ENCODE results near the gene CCNK. TPM values are rescaled to one million over a fixed set of nuclear protein-coding genes. Genes with fewer than 3 reads are reported as not detected.

CCNK gene
- polyA plus RNA-seq, 2 of the 4 experiments (the other 2 are of a cell fraction), result 22.7 to 46.6 TPM

DNA sequence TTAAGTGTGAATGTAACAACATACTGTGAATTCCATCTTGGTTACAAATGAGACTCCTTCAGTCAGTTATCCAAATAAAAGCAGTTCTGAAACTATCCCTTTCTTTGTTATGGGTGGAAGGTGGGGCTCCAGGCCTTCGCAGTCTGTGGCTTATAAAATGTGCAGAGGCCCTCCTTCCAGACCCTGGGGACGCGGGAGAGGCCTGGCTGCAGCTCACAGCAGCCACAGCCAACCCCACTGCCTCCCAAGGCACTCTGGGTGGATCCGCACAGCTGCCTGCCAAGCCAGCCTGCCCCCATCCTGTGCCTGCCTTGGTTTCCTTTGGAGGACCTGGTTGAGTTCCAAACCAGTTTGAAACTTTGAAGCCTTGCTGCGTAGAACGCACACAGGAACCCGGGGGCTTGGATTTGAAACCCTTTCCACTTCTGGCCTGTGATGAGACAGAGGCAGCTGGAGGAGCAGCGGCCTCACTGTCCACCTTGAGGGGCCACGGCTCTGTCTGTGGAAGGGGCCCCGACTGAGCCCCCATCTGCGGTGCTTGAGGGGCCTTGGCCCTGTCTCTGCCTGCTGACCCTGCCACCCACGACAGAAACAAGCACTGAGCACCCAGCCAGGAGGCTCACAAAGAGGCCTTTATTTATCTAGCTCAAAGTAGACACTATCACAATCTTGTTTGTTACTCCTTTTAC lies 30.4 kb downstream of the CCNK start:
- no peaks in the 10 kb centered on the region for H3K9me3 ChIP-seq
- no peak for ATAC-seq
- no peaks in the 10 kb centered on the region for H3K4me1 ChIP-seq
- FAIRE-seq, result no peak
- CTCF ChIA-PET, result interaction anchor here (0.7 to 1.8 kb wide), 5 partner anchors 10 to 123 kb away, joined by 3 to 6 read pairs (median 4); no protein-coding TSS in a partner anchor
- no peak for DNase-seq (ENCODE audit: low read depth in 1 of 2, low spot score in 1 of 2)
- H3K4me2 ChIP-seq, result no peak overlapping the region
- H3K4me3 ChIP-seq, result no peak overlapping the region
- POLR2A ChIA-PET, result interaction anchor here (1.3 kb wide), 1 partner anchor 31 kb away, joined by 4 read pairs; the partner anchor contains the start of genes CCNK and SETD3
- WGBS (ENCODE audit: missing lambda C conversion rate), result 93% methylated on average over 12 of the region's 12 CpGs
- no peak overlapping the region for H3K27ac ChIP-seq
- TF ChIP-seq PHF8 (IDR thresholded peaks at IDR 0.05; ENCODE audit: borderline replicate concordance, low read depth), result no peak

DNA sequence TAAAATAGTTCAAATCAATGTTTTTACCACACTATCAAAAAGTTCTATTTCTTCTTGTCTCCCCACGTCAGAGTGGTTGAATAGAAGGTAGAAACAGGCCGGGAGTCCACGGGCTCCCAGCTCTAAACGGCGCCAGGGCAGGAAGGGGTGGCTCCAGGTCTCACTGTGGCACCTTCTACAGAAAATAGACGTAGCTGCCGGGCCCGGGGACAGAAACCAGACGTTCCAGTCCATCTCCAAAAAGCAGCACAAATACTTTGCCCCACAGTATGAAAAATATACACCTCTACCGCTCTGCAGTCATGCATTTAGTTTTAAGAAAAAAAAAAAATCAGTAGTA lies 30.9 kb downstream of the CCNK start:
- TF ChIP-seq JUN (IDR thresholded peaks at IDR 0.05) (no peak), RFX5 (IDR thresholded peaks at IDR 0.05) (no peak), HEYL (CRISPR knock-in tag; IDR thresholded peaks at IDR 0.05) (no peak), CEBPB (IDR thresholded peaks at IDR 0.05) (no peak), CBX8 (IDR thresholded peaks at IDR 0.05) (no peak), BHLHE40 (IDR thresholded peaks at IDR 0.05; ENCODE audit: low read depth, low read length) (no peak), JUNB (IDR thresholded peaks at IDR 0.05) (no peak), HOXB13 (CRISPR knock-in tag; IDR thresholded peaks at IDR 0.05; ENCODE audit: low read depth) (no peak)
- TF ChIP-seq, protein P1, sequence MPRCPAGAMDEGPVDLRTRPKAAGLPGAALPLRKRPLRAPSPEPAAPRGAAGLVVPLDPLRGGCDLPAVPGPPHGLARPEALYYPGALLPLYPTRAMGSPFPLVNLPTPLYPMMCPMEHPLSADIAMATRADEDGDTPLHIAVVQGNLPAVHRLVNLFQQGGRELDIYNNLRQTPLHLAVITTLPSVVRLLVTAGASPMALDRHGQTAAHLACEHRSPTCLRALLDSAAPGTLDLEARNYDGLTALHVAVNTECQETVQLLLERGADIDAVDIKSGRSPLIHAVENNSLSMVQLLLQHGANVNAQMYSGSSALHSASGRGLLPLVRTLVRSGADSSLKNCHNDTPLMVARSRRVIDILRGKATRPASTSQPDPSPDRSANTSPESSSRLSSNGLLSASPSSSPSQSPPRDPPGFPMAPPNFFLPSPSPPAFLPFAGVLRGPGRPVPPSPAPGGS (IDR thresholded peaks at IDR 0.05), result no peak
- TF ChIP-seq, protein P2, sequence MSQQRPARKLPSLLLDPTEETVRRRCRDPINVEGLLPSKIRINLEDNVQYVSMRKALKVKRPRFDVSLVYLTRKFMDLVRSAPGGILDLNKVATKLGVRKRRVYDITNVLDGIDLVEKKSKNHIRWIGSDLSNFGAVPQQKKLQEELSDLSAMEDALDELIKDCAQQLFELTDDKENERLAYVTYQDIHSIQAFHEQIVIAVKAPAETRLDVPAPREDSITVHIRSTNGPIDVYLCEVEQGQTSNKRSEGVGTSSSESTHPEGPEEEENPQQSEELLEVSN (IDR thresholded peaks at IDR 0.05; ENCODE audit: borderline replicate concordance, low read depth), result no peak
- Histone ChIP-seq H3K27ac (no peak overlapping the region), H3K4me3 (no peak overlapping the region), H3K4me2 (no peak overlapping the region), H3K9me3 (no peaks in the 10 kb centered on the region), H3K4me1 (no peaks in the 10 kb centered on the region)
- WGBS (ENCODE audit: missing lambda C conversion rate), result 80% methylated on average over 10 of the region's 10 CpGs
- POLR2A ChIA-PET, result interaction anchor here (1.0 to 1.3 kb wide), 2 partner anchors 31 kb away, joined by 3 to 4 read pairs; partner anchors contain the start of genes CCNK and SETD3
- ATAC-seq (no peak), FAIRE-seq (no peak), DNase-seq (ENCODE audit: low read depth in 1 of 2, low spot score in 1 of 2) (no peak)
- CTCF ChIA-PET, result interaction anchor here (0.7 to 1.8 kb wide), 9 partner anchors 10 to 123 kb away, joined by 3 to 6 read pairs (median 4); no protein-coding TSS in a partner anchor

DNA sequence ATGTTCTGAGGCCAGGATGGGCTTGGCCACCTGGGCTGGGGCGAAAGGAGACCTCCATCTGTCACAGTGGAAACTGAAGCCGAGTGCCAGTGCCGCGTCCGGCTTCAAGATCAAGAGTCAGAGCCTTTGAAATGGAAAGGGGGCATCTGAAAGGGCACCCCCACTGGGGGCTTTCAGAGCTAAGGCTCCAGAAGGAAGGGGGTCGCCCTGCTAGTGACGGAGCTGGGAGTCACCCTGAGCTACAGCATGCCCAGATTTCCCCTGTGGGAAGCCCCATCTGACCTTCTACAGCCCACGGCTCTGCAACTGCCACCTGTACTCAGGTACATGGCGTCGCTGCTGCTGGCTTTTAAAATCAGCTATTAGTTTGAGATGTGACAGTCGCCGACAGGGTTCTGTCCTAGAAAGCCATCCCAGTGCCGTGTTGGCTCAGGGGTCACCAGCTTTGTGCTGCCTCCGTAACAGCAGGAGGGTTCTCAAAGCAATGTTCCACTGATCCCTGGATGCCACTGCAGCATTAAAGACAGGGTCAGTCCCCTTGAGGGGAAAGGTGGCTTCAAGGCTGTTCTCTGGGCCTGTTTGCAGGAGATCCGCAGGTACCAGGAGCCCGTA lies 31.5 kb downstream of the CCNK start:
- Histone ChIP-seq H3K4me1 (no peaks in the 10 kb centered on the region), H3K9me3 (no peaks in the 10 kb centered on the region), H3K4me2 (no peak overlapping the region), H3K4me3 (no peak overlapping the region), H3K27ac (no peak overlapping the region)
- ChIA-PET CTCF (interaction anchor here (0.7 to 1.7 kb wide), 7 partner anchors 9 to 110 kb away, joined by 3 to 4 read pairs (median 3); no protein-coding TSS in a partner anchor), POLR2A (interaction anchor here (1.0 kb wide), 1 partner anchor 32 kb away, joined by 3 read pairs; the partner anchor contains the start of genes CCNK and SETD3)
- DNase-seq (ENCODE audit: low read depth in 1 of 2, low spot score in 1 of 2), result no peak
- WGBS (ENCODE audit: missing lambda C conversion rate), result 94% methylated on average over 14 of the region's 16 CpGs
- FAIRE-seq, result no peak
- ATAC-seq, result no peak
- no peak for TF ChIP-seq PHF8 (IDR thresholded peaks at IDR 0.05; ENCODE audit: borderline replicate concordance, low read depth)
- TF ChIP-seq, protein P3, sequence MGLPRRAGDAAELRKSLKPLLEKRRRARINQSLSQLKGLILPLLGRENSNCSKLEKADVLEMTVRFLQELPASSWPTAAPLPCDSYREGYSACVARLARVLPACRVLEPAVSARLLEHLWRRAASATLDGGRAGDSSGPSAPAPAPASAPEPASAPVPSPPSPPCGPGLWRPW (IDR thresholded peaks at IDR 0.05), result no peak

DNA sequence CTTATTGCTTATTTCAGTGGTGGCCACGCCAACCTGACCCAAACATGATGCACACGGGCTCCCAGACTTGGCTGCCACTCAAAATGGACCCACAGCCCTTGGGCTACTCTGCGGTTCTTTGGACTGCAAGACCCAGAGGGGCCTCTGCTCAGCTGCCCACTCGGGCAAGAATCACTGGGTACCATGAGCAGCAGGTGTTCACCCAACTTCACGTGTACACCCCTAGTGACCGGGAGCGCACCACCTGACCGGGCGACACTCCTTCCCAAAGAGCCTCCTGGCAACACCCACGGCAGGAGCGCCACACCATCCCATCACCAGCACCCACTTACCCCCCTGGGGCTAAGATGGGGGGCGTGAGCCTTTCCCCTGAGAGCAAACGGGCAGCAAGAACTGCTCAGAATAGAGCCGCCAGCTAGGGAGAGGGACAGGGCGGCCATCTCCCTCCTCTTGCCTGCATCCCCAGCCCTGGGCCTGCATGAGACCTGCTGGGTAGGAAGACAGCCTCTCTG lies 32.0 kb downstream of the CCNK start:
- Histone ChIP-seq H3K4me3 (no peak overlapping the region), H3K4me1 (no peaks in the 10 kb centered on the region), H3K9me3 (no peaks in the 10 kb centered on the region), H3K4me2 (no peak overlapping the region), H3K27ac (no peak overlapping the region)
- ATAC-seq (no peak), DNase-seq (ENCODE audit: low read depth in 1 of 2, low spot score in 1 of 2) (no peak), FAIRE-seq (no peak)
- 92% methylated on average over 14 of the region's 15 CpGs for WGBS (ENCODE audit: missing lambda C conversion rate)
- ChIA-PET POLR2A (interaction anchor here (1.0 to 1.1 kb wide), 2 partner anchors 18 to 32 kb away, joined by 3 read pairs; partner anchors contain the start of genes CCNK and SETD3), CTCF (interaction anchor here (0.6 to 1.7 kb wide), 6 partner anchors 10 to 734 kb away, joined by 3 to 4 read pairs (median 3); no protein-coding TSS in a partner anchor)
- TF ChIP-seq, protein P4, sequence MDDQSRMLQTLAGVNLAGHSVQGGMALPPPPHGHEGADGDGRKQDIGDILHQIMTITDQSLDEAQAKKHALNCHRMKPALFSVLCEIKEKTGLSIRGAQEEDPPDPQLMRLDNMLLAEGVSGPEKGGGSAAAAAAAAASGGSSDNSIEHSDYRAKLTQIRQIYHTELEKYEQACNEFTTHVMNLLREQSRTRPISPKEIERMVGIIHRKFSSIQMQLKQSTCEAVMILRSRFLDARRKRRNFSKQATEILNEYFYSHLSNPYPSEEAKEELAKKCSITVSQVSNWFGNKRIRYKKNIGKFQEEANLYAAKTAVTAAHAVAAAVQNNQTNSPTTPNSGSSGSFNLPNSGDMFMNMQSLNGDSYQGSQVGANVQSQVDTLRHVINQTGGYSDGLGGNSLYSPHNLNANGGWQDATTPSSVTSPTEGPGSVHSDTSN (IDR thresholded peaks at IDR 0.05), result no peak
- TF ChIP-seq, protein P5, sequence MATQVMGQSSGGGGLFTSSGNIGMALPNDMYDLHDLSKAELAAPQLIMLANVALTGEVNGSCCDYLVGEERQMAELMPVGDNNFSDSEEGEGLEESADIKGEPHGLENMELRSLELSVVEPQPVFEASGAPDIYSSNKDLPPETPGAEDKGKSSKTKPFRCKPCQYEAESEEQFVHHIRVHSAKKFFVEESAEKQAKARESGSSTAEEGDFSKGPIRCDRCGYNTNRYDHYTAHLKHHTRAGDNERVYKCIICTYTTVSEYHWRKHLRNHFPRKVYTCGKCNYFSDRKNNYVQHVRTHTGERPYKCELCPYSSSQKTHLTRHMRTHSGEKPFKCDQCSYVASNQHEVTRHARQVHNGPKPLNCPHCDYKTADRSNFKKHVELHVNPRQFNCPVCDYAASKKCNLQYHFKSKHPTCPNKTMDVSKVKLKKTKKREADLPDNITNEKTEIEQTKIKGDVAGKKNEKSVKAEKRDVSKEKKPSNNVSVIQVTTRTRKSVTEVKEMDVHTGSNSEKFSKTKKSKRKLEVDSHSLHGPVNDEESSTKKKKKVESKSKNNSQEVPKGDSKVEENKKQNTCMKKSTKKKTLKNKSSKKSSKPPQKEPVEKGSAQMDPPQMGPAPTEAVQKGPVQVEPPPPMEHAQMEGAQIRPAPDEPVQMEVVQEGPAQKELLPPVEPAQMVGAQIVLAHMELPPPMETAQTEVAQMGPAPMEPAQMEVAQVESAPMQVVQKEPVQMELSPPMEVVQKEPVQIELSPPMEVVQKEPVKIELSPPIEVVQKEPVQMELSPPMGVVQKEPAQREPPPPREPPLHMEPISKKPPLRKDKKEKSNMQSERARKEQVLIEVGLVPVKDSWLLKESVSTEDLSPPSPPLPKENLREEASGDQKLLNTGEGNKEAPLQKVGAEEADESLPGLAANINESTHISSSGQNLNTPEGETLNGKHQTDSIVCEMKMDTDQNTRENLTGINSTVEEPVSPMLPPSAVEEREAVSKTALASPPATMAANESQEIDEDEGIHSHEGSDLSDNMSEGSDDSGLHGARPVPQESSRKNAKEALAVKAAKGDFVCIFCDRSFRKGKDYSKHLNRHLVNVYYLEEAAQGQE (IDR thresholded peaks at IDR 0.05), result no peak
- TF ChIP-seq GATA3 (IDR thresholded peaks at IDR 0.05; ENCODE audit: borderline replicate concordance) (no peak), CBX8 (IDR thresholded peaks at IDR 0.05) (no peak), CBX2 (IDR thresholded peaks at IDR 0.05; ENCODE audit: borderline replicate concordance, low read depth) (no peak), HOXA7 (CRISPR knock-in tag; IDR thresholded peaks at IDR 0.05) (no peak)
- TF ChIP-seq, protein P6, sequence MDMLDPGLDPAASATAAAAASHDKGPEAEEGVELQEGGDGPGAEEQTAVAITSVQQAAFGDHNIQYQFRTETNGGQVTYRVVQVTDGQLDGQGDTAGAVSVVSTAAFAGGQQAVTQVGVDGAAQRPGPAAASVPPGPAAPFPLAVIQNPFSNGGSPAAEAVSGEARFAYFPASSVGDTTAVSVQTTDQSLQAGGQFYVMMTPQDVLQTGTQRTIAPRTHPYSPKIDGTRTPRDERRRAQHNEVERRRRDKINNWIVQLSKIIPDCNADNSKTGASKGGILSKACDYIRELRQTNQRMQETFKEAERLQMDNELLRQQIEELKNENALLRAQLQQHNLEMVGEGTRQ (IDR thresholded peaks at IDR 0.05), result no peak
